PC-9 (cell line): ENCODE results near the gene SAMD9L.

Source experiments
- CTCF ChIP-seq: fragments of 200-600 bp; sonication (generic); conservative IDR thresholded peaks from 2 replicates; pipeline ENCODE4 v1.6.1; 2017; ENCODE audit warnings: mixed run types, antibody characterized with exemption, mild to moderate bottlenecking, moderate library complexity
- EZH2 ChIP-seq: fragments of 200-600 bp; sonication (generic); IDR thresholded peaks from 2 replicates; pipeline ENCODE4 v1.8.0; 2017; ENCODE audit warnings: antibody characterized with exemption, low read depth

GRCh38 chr7:93176992-93177580 is 28.9 kb upstream of the SAMD9L start:
- TF ChIP-seq CTCF (no peak), EZH2 (no peak)
